IPS DF 19.7 (cell line): Measurements from ENCODE around the gene PRUNE2.
A peak's percentile ranks its signal among the peaks of the same experiment; 100 is the strongest.
"Not testable (repeated sequence)": the region's sequence is repeated elsewhere in the genome, so short reads cannot be mapped to it uniquely, and the experiment has no call there.

ENCODE experiments used
- DNase-seq: peaks from one replicate; pipeline ENCODE4 v3.0.0-alpha.2; 2013; ENCODE audit warnings: low read depth, low spot score

PRUNE2 gene

DNA sequence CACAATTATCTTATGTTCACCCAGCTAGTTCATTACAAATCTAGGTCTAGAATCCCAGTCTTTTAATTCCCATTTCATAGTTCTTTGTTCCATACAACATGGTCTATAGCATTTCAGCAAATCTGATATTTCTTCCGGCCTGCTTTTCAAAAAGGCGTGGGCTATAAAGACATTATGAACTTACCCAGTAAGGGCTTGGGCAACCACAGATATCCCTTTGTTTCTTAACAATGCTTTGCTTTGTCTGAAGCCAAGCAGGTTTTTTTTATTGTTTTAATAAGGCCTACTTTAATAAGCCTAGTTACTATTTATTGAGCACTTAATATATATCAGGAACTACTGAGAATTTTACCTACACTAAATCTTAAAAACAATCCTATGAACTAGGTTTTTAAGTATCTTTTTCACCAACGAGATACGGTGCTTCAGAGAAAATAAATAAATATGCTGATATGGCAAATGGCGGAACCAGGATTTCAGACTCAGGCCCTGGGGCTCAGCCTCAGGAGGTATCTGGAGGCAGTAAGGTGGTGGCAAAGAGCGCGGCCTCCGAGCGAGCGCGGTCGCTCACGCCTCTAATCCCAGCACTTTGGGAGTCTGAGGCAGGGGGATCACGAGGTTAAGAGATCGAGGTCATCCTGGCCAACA lies 112.0 kb downstream of the PRUNE2 start:
- no peak for DNase-seq

DNA sequence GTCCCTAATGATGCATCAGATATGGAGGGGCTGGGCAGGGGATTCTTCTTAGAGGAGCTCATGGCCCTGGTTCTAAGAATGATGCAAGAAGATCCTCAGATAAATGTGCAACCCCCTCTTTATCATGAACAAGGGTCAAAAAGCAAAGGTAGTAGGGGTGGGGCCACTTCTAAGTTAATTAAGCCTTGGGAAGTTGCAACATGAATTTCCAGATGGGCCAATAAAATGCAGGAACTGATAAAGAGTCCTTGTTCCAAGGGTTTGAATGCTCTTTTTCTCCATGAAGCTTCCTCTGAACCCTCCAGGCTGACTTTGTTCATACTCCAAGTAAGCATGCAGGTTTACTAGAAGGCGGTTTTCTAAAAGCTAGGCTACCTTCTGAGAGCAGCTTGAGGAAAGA lies 116.1 kb downstream of the PRUNE2 start:
- no peak for DNase-seq

DNA sequence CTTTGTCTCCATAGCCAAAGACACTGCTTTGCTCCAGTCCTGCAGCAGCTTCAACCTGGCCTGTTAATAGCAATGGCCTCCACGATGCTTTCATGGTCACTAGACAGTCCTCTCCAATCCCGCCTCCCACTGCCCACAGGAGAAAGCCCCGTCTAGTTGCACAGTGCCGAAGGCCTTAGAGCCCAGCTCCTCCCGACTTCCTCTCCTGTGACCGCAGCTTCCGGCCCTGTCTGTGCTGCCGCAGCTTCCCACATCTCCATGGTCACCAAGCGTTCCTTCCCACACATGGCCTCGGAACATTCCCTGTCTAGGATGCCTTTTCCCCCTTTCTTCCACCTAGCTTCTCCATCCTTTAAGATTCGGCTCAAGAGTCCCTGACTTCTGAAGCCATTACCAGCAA lies 118.2 kb downstream of the PRUNE2 start:
- DNase-seq: no peak

DNA sequence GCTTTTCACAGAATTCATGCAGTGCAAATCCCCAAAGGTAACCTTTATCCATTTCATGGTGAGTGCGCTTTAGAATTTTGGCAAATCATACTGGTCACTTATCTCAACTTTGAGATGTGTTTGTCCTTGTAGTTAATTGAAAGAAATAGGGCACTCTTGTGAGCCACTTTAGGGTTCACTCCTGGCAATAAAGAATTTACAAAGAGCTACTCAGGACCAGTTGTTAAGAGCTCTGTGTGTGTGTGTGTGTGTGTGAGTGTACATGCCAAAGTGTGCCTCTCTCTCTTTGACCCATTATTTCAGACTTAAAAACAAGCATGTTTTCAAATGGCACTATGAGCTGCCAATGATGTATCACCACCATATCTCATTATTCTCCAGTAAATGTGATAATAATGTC lies 120.4 kb downstream of the PRUNE2 start:
- DNase-seq: no peak

DNA sequence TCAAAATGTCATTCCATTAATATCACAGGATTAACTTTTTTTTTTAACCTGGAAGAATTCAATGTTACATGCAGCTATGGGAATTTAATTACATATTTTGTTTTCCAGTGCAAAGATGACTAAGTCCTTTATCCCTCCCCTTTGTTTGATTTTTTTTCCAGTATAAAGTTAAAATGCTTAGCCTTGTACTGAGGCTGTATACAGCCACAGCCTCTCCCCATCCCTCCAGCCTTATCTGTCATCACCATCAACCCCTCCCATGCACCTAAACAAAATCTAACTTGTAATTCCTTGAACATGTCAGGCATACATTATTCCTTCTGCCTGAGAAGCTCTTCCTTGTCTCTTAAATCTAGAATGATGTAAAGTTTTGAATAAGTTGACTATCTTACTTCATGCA lies 121.0 kb downstream of the PRUNE2 start:
- DNase-seq: no peak

DNA sequence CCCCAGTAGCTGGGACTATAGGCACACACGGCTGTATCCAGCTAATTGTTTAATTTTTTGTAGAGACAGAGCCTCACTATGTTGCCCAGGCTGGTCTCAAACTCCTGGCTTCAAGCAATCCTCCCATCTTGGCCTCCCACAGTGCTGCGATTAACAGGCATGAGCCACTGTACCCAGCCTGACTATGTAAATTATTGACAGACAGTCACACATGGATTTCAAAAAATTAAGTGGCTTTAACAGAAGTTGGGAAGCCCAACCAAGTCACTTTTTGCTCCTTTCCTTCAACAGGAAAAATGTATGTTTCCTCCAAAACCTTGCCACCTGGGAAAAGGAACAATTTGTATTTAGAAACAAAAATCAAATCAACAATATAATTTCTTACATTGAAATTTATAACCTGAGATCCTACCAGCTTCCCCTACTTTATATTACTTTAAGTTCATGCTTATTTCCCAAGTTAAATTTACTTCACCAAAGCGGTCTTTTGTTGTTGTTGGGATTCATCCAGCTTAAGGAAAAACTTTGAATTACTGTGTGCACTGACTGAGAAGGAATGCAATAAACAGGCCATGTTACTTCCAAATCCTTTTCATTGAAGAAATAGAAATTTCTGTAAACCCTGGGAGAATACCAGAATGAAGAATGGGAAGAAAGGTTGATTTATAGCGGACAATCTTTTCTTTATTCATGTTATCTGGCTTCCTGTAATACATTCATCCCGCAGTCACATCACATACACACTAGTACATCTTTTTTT lies 133.0 kb downstream of the PRUNE2 start:
- DNase-seq: no peak

DNA sequence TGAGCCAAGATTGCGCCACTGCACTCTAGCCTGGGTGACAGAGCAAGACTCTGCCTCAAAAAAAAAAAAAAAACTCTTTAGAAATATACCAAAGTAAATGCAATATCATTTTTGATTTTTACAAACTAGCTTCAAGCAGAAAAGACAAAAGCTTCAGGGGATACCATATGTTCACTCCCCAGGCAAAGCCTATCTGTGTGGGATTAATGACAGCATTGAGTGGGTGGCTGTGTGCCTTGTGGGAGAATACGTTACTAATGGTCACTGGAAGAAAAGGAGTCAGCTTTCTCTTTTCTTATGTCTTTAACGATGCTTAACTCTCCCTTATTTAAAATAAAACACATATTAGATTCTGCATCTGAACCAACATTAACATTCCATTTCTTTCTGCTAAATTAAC lies 139.8 kb downstream of the PRUNE2 start:
- no peak for DNase-seq

DNA sequence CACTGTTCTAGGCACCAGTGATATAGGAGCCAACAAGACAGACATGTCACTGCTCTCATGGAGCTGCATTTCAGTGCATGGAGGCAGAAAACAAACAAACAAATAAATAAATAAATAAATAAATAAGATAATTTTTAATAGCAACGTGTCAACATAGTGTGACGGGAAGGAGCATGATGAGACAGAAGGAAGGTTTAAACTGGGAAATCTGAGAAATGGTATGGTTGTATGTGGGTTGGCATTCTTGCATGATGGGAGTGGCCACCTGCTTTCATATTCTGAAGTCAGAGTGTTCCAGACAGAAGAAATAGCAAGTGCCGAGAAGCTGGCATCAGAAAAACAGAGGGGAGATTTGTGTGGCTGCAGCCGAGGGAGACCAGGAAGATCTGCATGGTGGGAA lies 141.8 kb downstream of the PRUNE2 start, which contains the start of gene PCA3:
Gene PCA3 (plus strand): TSS at position 301 of the 400 bp plus-strand sequence.
- no peak for DNase-seq

DNA sequence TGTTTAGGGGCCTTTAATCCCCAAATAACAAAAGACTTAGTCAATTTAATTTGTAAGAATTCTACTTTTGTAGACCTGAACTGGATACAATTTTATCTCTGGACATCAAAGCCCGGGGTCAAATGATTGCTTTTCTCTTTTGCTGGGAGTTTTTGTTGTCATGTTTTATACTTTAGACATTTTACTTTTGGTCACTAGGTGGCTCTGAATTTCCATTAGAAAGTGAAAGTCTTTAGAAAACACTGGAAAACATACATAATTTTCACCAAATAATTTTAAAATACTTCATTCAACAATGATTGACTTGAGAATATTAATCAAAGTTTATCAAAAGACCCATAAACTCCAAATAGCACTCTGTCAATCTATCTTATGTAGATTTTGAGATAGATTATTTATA lies 144.5 kb downstream of the PRUNE2 start:
- DNase-seq: no peak

DNA sequence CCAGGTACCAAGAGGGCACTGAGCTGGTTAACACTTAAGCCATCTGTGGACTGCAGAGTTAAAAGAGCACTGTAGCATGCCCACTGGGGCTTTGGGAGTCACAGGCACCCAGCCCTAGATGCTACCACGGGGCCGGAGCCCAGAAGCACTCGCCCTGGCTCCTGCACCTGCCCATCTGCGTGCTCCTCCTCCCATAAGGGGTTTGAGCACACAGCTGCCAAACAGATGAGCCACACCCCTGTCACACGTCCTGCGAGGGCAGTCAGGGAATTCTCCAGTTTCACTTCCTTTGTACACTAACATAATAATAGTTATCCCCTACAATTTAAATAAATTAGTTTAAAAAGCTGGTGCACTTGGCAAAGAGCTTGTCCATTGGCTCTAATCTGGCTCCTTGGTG lies 146.2 kb downstream of the PRUNE2 start:
- DNase-seq: no peak

DNA sequence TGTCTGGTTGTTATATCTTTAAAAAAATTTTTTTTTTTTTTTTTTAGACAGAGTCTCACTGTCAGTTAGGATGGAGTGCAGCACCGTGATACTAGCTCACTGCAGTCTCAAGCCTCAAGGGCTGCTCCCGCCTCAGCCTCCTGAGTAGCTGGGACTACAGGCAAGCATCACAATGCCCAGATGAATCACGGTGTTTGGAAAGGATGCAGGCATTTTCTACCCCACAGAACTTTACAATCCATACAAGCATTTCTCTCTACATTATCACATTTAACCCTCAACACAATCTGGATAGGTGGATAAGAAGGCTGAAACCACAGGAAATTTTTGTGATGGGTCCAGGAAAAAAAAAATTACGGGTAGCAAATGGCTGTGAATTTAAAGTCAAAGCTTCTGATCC lies 147.4 kb downstream of the PRUNE2 start:
- no peak for DNase-seq

DNA sequence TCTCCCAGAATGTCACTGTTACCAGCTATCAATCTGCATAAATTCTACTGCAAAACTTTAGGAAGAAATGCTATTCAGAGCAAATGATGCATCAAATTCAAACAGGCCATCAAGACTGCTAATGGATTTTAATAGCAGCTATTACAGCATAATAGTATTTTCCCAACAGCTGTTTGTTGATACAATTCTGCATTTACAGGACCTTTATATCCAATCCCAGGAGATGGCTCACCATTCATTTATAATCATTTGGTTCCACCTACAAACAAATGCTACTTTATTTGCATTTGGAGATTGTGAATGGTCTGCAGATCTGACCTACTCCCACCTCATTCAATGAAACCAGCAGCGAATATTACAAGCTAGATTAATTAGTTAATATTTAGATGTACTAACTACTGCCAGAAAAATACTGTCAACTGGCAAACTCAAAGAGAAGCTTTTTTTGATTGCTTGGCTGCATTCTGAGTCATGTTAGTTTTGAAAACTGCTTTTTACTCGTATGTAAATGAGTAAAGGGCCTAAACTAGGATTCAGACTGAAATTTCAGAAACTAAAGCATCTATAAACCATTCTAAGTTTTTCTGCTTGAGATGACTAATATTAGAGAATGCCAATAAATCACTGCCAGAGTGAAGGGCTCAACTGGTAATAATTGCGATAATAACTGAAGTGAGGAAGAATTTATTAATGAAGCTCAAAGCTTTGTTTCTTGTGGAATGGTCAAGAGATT lies 148.8 kb downstream of the PRUNE2 start:
- DNase-seq: no peak

DNA sequence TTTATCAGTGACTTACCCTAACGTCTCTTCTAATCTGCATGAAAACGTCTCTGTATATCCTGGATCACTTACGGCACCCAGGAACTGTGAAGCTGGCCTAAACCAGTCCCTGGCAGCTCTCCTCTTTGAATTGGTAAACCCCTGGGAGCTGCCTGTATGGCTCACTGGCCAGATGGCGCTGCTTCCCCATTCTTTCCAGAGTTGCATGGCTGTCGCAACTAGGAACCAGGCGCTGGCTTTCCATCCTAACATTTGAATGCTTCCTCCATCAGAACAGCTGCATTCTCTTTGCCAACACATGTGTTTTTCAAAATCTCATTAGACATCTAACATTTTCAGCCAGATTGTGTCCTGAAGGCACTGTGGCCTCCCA lies 149.7 kb downstream of the PRUNE2 start:
- peak; percentile 40 for DNase-seq

DNA sequence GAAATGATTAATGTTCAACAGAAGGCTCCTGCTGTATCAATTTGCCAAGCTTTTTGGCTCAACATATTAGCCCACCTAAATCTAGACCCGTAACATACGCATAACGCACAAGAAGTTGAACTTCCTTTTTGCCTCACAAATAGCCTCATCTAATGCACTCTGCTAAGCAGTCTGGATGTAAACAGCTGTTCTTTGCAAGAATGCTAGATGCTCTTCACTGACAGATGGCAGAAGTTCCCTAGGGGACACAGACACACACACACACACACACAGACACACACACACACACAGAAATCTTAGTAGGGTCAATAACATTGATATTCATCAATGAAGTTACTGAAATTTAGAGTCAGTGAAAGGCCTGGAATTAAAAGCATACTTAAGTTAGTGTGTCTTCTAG lies 154.9 kb downstream of the PRUNE2 start:
- no peak for DNase-seq

DNA sequence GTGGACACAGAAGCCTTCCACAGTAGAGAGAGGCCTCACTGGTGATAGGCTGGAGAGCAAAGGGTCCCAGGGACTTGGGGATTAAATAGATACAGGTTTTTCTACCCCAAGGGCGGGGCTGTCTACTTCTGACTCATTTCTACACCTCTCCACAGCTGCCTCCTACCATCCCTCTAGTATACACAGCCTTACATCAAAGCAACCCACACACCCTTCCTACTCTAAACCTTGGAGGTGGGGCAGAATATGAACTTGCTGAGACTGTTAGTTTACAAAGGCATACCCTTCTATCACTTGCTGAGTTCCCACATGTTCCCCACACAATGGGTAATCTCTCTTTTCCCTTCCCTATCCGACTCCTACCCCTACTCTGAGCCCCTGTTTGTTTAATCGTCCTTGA lies 161.6 kb downstream of the PRUNE2 start:
- DNase-seq: no peak

DNA sequence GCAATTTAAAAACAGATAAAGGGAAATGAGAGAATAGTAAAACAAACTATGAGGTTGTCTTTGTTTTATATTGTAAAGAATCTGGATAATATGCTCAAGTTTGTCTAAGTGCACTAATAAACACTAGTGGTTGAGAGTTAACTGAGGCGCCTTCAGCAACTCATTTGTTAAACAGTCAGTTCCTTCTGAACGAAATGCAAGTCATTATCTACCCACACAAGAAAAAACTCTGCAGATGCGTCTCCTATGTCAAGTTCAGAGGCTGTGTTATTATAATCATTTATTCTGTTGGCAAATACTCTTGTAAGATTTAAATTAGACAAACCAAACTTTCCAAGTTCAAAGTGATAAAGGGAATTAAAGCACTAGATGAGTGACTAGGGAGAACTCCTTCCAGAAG lies 162.0 kb downstream of the PRUNE2 start:
- no peak for DNase-seq

DNA sequence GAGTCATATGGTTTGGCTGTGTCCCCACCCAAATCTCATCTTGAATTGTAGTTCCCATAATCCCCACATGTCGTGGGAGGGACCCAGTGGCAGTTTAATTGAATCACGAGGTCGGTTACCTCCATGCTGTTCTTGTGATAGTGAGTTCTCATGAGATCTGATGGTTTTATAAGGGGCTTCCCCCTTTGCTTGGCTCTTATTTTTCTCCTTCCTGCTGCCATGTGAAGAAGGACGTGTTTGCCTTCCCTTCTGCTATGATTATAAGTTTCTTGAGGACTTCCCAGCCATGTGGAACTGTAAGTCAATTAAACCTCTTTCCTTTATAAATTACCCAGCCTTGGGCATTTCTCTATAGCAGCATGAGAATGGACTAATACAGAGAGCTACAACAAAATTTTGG lies 163.0 kb downstream of the PRUNE2 start:
- DNase-seq: not testable (repeated sequence)

DNA sequence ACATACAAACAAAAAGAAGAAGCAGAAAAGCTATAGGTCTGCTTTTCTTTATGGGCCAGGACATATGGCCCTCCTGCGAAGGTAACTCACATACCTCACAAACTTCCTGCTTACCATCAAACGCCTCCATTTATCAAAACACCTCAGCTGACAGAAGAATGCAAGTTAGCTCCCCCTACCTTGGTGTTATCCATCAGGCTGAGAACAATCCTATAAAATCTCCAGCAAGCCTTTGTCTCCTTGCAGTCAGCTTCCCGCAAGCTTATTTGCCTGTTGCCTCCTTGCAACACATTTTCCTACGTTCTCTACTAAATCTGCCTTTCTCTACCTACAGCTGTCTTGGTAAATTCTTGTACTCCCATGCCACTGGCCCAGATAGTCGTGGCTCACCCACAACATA lies 164.4 kb downstream of the PRUNE2 start:
- no peak for DNase-seq

DNA sequence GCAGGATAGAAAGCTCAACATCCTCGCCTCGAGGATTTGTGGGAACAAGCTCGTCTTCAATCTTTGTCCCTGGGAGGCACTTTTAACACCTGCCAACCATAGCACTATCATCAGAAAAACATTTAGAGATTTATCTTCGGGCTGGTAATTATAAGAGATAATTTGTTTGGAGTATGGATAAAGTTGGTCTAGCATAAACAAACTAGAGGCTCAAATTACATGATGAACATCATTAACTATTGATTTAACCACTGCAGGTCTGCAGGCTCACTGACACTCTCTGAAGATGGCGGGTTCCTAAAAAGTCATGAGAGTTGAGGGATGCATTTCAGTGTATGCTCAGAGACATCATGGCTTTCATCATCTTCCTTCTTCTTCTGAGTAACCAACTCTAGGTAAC lies 167.5 kb downstream of the PRUNE2 start:
- DNase-seq: no peak

DNA sequence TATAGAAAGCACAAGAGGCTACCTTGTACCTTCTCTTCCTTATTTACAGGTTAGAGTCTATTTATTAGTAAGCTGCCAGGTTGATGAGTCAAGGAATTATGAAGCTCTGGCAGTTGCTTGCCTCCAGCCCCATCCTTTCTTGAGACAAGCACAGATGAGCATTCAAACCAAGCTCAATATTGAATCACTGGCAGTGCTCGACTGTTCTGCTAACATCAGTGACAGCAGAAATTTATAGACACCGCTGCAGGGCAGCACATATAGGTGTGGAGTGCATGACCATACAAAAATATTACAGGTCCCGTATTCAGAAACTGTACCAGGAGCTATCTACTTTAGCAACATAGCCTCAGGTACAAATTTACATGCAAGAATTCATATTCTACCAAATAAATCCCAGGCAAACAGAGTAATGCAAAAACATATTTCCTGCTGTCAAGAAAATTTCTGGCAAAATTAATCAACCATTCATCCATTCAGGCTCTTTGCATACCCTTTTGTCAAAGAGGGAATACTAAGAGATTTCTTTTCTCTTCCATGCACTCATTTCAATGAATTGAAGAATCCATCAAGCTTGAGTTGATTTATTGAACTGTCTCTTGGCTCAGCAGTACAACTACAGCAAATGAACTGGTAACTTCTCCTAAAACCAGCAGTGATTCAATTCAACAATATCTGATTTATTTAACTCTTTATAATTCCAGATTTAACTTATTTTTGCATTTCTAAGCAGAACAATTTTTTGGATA lies 168.6 kb downstream of the PRUNE2 start:
- no peak for DNase-seq

DNA sequence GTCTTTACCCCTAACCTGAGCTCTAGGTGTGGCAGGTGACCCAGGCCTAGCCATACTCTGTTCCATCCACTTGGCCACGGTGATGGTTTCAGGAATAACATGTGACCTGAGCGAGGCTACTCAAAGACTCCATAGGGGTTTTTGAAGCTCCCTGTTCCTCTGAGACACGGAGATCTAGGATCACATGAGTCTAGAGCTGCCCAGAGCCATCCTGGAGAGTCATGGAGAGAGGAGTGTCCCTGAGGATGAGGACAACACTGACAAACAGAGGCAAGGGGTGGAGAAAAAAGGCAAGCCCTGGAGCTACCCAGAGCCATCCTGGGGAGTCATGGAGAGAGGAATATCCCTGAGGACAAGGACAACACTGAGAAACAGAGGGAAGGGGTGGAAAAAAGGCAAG lies 171.2 kb downstream of the PRUNE2 start:
- DNase-seq: no peak

DNA sequence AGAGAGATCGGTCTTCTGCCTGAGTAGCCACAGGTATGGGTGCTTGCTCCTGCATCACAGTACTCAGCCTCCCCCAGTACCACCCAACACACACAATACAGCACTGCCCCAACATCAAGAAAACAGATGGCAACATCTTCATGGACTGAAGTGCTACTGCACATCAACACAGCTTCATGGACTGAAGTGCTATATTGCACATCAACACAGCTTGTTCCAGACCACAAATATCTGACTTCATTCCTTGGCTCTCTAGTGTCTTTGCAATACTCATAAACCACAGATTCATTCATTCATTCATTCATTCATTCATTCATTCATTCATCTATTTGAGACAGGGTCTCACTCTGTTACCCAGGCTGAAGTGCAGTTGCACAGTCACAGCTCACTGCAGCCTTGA lies 172.8 kb downstream of the PRUNE2 start:
- DNase-seq: no peak
